Muscle layer of colon (tissue), 2 donors: Measurements from ENCODE around the gene PCIF1.

Source experiments
- H3K27ac ChIP-seq: one replicate; pipeline ENCODE4 v1.7.0; 2013; ENCODE audit warnings: low read depth, mild to moderate bottlenecking, low read length, moderate library complexity
- H3K27me3 ChIP-seq, 2 donors: one replicate each; pipeline ENCODE4 v1.7.0; 2013; ENCODE audit warnings: low read length in 2 of 2, mild to moderate bottlenecking in 2 of 2; ENCODE audit not compliant: insufficient read depth in 2 of 2, control insufficient read depth in 1 of 2
- H3K36me3 ChIP-seq: one replicate; pipeline ENCODE4 v1.7.0; 2013; ENCODE audit warnings: mild to moderate bottlenecking, low read length; ENCODE audit not compliant: insufficient read depth
- H3K4me1 ChIP-seq: one replicate; pipeline ENCODE4 v1.7.0; 2013; ENCODE audit warnings: mild to moderate bottlenecking, low read length; ENCODE audit not compliant: insufficient read depth
- H3K4me3 ChIP-seq, 2 donors: one replicate each; pipeline ENCODE4 v1.7.0; 2013; ENCODE audit warnings: low read length in 2 of 2, low read depth in 1 of 2, mild to moderate bottlenecking in 1 of 2, moderate library complexity in 1 of 2
- H3K9ac ChIP-seq: one replicate; pipeline ENCODE4 v1.7.0; 2013; ENCODE audit warnings: low read length
- H3K9me3 ChIP-seq: one replicate; pipeline ENCODE4 v1.7.0; 2013; ENCODE audit warnings: mild to moderate bottlenecking, low read length
- donor health status: abdominal sarcoma.
- donor health status: Adenocarcinoma of cecum.

PCIF1 gene

DNA sequence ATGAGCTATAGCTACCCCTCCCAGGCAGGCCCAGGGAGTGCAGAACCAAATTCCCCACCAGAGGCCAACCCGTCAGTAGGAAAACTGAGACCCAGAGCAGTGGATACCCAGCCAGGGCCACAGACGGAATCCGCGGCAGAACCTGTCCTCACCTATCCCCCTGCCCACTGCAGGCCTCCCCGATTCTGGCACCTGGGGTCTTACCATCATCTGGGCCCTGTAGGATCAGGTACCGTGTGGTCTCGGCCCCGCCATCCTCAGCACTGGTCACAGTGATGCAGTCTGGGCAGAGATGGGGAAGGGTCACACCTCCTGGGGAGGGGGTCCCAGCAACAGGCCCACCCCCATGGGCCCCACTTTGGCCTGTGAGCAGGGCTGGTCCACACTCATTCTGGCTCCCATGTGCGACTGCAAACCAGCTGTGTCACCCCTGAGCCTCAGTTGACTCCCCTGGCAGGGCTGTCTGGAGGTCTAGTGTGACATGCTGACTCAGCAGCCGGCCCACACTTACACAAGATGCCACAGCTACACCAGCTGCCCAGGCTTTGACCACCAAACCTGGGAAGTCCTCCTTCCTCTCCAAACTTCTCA is 33.7 kb downstream of the PCIF1 start:
- no peaks in the 10 kb centered on the region for H3K9me3 ChIP-seq
- peaks cover 53% of the 10 kb centered on the region for H3K36me3 ChIP-seq
- H3K9ac ChIP-seq, result no peak overlapping the region
- no peaks in the 10 kb centered on the region for H3K27me3 ChIP-seq
- no peak overlapping the region for H3K4me3 ChIP-seq
- peaks cover 20% of the 10 kb centered on the region for H3K4me1 ChIP-seq
- H3K27ac ChIP-seq, result no peak overlapping the region

DNA sequence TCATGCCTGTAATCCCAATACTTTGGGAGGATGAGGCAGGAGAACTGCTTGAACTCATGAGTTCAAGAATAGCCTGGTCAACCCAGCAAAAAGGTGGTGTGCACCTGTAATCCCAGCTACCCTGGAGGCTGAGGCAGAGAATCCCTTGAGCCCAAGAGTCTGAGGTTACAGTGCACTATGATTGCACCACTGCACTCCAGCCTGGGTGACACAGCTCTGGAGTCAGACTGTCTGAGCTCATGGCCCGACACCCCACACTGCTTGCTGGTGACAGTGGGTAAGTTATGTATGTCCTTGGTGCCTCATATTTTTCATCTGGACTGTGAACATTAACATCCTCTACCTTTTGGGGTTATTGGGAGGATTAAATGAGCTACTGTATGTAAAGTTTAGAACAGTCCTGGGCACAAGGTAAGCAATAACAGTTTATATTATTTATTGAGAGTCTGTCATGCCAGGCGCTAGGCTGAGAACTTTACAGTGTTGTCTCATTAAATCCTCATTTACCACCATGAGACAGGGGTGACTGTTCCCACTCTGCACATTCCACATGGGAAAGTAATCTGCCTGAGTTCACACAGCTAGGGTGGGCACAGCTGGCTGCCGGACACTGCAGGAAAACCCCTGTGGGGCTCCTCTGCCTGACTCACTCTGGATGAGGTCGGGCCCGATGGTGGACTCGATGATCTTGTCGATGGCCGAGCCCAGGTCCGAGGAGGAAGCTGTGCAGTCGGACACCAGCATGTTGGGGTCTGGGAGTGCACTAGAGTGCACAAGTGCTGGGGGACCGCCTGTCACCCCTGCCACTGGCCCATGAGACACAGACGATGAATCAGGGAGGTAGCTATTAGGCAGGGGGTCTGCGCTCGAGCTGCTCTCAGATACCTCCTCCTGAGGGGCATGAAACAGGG is 34.6 kb downstream of the PCIF1 start:
- H3K27ac ChIP-seq, result no peak overlapping the region

DNA sequence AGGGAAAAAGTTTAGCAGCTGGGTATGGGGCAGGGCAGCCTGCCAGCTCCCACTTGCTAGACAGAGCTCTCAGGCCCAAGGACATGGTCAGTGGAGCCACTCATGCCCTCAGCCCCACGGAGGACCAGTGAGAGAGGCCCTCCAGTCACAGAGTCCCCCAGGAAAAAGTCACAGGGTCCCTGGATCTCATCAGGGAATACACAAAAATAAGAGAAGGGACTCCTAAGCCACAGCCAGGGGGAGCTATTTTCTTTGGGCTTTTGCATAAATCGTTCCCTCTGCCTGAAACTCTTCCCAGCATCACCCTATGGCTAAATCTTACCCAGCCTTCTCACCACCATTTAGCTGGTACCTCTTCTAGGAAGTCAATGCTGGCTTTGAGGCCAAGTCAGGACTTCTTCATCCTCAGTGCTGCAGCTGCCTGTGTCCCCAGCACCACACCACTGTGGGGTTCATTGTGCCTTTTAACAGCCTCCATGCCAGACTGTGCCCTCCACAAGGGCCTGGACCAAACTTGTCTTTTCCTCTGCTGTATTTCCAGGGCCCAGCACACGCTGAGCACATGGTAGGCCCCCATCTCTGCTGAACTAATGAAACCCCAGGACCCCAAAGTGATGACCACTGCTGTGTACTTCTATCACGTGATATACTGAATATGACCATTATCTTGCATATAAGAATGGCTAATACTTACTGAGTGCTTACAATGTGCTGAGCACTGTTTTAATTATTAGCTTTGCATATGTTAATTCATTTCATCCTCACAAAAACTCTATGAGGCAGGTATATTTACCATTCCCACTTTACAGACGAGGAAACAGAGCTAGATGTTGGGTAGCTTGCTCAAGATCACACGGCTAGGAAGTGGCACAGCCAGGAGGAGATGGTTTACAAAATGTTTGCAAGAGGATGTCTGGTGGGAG is 35.5 kb downstream of the PCIF1 start:
- Histone ChIP-seq H3K27me3 (no peaks in the 10 kb centered on the region), H3K36me3 (peaks cover 37% of the 10 kb centered on the region), H3K9ac (peak overlapping the region; percentile 90), H3K4me3 (peak overlapping the region in 1 of 2 donors; percentile 97), H3K27ac (peak overlapping the region; percentile 90), H3K4me1 (peaks cover 20% of the 10 kb centered on the region), H3K9me3 (no peaks in the 10 kb centered on the region)

More for the DNA sequence above, 34.6 kb downstream of the PCIF1 start:
- Histone ChIP-seq H3K27me3 (no peaks in the 10 kb centered on the region), H3K9ac (no peak overlapping the region), H3K36me3 (peaks cover 44% of the 10 kb centered on the region), H3K4me3 (no peak overlapping the region), H3K4me1 (peaks cover 20% of the 10 kb centered on the region), H3K9me3 (no peaks in the 10 kb centered on the region)

DNA sequence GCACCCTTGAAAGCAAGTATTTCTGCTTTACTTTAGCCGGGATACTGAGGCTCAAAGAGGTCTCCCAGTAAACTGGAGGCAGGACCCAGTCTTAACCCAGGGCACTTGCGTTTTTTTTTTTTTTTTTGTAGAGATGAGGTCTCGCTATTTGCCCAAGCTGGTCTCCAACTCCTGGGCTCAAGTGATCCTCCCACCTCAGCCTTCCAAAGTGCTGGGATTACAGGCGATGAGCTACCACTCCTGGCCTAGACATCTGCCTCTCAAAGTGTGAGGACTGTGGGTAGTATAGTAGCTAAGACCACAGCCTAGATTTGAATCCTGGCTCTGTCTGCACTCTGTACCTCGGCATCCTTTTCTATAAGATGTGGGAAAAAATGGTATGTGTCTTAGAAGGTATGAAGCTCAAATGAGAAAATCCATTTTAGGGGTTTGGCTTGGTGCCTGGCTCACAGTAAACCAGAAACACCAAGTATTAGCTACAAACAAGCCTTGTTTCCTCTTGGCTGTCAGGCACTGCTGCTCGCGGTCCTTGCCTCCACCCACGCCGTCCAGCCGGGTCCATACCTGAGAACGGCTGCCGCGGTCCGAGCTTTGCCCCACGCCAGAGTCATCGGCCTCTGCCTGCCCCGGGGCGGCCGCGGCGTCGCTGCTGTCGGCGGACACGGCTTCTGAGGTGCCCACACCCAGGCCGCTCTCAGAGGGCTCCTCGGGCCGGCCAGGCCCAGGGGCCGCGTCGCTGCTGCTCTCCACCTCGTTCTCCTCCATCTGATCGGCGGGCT is 36.4 kb downstream of the PCIF1 start:
- H3K27me3 ChIP-seq, result no peaks in the 10 kb centered on the region
- peak overlapping the region; percentile 90 for H3K27ac ChIP-seq
- H3K9me3 ChIP-seq, result no peaks in the 10 kb centered on the region
- peaks cover 20% of the 10 kb centered on the region for H3K4me1 ChIP-seq
- peaks cover 32% of the 10 kb centered on the region for H3K36me3 ChIP-seq
- peak overlapping the region; percentile 90 for H3K9ac ChIP-seq
- H3K4me3 ChIP-seq, result peak overlapping the region; percentile 73 to 97

DNA sequence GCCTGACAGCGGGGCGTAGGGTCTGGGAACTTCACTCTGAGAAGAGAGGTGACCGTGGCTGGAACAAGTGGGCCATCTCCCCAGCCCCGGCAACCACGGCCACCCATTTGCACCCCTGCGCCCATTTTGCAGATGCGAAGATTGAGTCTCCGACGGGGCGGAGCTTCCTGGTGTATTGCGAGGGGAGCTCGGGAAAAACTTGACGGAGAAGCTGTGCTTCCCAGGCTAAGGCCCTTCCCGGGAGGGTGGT is 36.9 kb downstream of the PCIF1 start:
- H3K27me3 ChIP-seq, result no peaks in the 10 kb centered on the region
- H3K27ac ChIP-seq, result peak overlapping the region; percentile 90
- peak overlapping the region; percentile 90 for H3K9ac ChIP-seq
- peaks cover 20% of the 10 kb centered on the region for H3K4me1 ChIP-seq
- peaks cover 28% of the 10 kb centered on the region for H3K36me3 ChIP-seq
- no peaks in the 10 kb centered on the region for H3K9me3 ChIP-seq
- H3K4me3 ChIP-seq, result peak overlapping the region; percentile 73 to 97

DNA sequence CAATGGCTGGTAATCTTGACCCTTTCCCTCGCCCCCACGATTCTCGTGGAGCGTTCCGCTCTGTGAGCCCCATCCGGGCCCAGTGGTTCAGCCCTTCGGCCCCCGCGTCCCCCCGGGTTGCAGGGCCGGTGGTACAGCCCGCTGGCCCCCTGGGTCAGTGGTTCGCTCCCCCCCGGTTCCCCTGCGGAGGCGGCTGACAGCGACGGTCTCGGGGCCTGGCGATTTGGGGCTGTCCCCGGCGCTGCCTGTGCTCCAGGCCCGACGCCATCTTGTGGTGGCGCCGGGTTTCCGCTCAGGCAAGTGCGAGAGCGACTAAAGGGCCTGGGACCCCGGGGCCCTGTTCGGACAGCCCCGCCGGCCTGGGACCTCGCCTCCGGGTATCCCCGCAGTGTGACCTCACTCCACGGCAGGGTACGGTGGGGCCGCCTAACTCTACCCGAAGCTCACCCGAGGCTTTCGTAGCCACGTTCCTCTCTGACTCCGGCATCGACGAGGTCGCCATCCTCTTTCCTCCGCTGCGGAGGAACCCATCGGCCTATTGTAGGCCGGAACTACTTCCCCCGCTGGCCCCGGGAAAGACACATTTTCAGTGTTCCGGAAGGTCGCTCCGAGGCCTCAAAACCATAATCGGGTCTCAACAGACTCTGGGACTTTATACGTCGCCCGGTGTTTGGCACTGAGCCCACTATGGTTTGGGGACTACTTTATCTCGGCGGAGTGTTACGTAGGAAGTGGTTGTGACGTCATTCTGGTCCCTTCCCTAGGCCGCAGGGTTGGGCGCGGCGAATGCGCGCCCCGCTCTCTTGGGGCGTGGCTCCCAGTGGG is 37.4 kb downstream of the PCIF1 start, which contains the start of gene ZNF335:
Gene ZNF335 (minus strand): TSS at position 529 of the 825 bp plus-strand sequence. CDS start 793 bp downstream, outside the sequence.
- Histone ChIP-seq H3K4me1 (peaks cover 20% of the 10 kb centered on the region), H3K27ac (peak within 1 kb of the TSS; percentile 90), H3K27me3 (no peaks in the 10 kb centered on the region), H3K36me3 (peaks cover 26% of the 10 kb centered on the region), H3K4me3 (peak within 1 kb of the TSS; percentile 73 to 97), H3K9me3 (no peaks in the 10 kb centered on the region), H3K9ac (peak within 1 kb of the TSS; percentile 94)

DNA sequence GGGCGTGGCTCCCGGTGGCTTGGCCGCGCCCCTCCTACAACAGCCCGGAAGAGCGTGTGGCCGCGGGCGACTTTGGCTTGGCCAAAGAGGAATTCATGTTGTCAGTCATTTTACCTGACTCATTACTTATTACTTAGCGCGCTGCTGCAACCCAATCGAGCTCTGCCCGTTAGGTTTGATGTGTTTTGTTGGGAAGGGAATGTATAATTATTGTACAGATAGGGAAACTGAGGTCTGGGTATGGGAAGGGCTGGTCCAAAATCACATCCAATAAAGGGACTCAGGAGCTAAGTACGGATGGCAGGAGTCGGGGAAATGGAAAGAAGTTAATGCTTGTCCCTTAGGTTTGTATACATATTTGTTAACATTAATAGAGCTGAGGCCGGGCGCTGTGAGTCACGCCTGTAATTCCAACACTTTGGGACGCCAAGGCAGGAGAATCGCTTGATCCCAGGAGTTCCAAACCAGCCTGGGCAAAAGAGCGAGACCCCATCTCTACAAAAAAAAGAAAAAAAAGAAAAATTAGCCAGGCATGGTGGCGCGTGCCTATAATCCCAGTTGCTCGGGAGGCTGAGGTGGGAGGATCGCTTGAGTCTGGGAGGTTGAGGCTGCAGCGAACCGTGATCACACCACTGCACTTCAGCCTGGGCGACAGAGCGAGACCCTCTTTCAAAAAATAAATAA is 38.2 kb downstream of the PCIF1 start:
- Histone ChIP-seq H3K27ac (peak overlapping the region; percentile 40), H3K4me3 (peak overlapping the region; percentile 40 to 97), H3K36me3 (peaks cover 18% of the 10 kb centered on the region), H3K9ac (peak overlapping the region; percentile 94), H3K4me1 (peaks cover 20% of the 10 kb centered on the region), H3K9me3 (no peaks in the 10 kb centered on the region), H3K27me3 (no peaks in the 10 kb centered on the region)

DNA sequence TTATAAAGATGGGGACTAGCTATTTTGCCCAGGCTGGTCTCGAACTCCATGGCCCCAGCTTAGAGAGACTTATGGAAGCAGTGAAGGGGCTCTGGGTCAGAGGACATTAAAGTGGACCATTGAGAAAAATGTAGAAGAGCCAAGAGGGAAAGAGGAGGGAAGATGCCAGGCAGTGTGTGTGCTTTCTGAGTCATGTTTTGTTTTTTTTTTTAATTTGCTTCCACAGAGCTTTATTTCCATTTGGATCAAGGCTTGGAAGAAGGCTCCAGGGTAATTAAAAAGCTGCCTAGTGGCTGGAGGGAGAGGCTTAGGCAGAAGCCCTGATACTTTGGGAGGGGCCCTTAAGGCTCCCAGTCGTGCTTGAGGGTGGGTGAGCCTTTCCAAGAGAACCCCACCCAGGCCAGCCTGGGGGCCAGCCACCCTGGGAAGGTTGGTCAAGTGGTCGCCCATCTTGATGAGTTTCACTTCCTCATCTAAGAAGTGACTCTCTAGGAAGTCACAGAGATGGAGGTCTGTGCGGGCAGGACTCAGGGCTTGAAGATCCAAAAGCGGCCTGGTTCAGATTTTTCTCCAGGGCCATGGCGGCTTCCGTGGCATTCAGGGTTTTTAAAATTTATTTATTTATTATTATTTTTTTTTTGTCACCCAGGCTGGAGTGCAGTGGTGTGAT is 40.5 kb downstream of the PCIF1 start:
- Histone ChIP-seq H3K9ac (no peak overlapping the region), H3K36me3 (no peaks in the 10 kb centered on the region), H3K27me3 (no peaks in the 10 kb centered on the region), H3K9me3 (no peaks in the 10 kb centered on the region), H3K4me1 (peaks cover 12% of the 10 kb centered on the region), H3K4me3 (no peak overlapping the region), H3K27ac (no peak overlapping the region)

DNA sequence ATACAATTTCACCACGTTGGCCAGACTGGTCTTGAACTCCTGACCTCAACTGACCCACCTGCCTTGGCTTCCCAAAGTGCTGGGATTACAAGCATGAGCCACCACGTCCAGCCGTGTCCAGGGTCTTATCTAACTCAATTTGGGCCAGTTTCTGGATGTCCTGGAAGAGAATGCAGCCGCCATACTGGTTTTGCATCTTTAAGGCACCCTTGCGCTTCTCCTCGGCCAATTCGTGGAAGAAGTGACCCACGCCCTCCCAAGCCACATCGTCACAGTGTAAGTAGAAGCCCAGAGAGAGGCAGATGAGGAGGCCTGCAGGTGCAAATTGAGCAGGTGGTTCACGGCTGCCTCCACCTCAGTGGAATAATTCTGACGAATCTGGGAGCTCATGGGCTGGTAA is 41.2 kb downstream of the PCIF1 start:
- no peaks in the 10 kb centered on the region for H3K9me3 ChIP-seq
- no peaks in the 10 kb centered on the region for H3K36me3 ChIP-seq
- H3K27me3 ChIP-seq, result no peaks in the 10 kb centered on the region
- H3K4me3 ChIP-seq, result no peak overlapping the region
- no peak overlapping the region for H3K9ac ChIP-seq
- peaks cover 6% of the 10 kb centered on the region for H3K4me1 ChIP-seq
- no peak overlapping the region for H3K27ac ChIP-seq
